ENCODE measurements around the gene CDK6.

DNA sequence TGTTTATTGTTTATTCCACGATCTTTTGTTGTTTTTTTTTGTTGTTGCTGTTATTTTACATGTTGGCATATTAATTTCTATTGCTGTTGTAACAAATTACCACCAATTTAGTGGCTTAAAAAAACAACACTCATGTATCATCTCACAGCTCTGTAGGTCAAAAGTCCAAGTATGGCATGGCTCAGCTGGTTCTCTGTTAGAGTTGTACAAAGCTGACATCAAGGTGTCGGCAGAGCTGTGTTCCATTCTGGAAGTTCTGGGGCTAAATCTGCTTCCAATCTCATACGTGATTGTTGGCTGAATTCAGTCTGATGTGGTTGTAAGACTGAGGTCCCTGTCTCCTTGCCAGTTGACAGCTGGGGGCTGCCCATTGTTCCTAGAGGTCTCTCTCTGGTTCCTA lies 186.0 kb downstream of the CDK6 start:
- TF ChIP-seq, protein P1, sequence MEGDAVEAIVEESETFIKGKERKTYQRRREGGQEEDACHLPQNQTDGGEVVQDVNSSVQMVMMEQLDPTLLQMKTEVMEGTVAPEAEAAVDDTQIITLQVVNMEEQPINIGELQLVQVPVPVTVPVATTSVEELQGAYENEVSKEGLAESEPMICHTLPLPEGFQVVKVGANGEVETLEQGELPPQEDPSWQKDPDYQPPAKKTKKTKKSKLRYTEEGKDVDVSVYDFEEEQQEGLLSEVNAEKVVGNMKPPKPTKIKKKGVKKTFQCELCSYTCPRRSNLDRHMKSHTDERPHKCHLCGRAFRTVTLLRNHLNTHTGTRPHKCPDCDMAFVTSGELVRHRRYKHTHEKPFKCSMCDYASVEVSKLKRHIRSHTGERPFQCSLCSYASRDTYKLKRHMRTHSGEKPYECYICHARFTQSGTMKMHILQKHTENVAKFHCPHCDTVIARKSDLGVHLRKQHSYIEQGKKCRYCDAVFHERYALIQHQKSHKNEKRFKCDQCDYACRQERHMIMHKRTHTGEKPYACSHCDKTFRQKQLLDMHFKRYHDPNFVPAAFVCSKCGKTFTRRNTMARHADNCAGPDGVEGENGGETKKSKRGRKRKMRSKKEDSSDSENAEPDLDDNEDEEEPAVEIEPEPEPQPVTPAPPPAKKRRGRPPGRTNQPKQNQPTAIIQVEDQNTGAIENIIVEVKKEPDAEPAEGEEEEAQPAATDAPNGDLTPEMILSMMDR (IDR thresholded peaks at IDR 0.05 in 8 of 11, conservative IDR thresholded peaks at IDR 0.05 in 3 of 11) = no peak
- no peak for TF ChIP-seq POLR2A (IDR thresholded peaks at IDR 0.05)

Measured in spleen (tissue), 7 donors.